ENCODE results near the gene WDR36.

- TF ChIP-seq POLR2A (IDR thresholded peaks at IDR 0.05; ENCODE audit: low read depth) (no peak), EP300 (IDR thresholded peaks at IDR 0.05) (no peak)
These were observed 15.2 kb downstream of the WDR36 start for GRCh38 chr5:111107371-111107770.
